HUES48 (cell line): ENCODE results near the gene PPP1R14B.

Experiments used
- H3K27ac ChIP-seq: one replicate; pipeline ENCODE4 v1.7.0; 2013; ENCODE audit warnings: low read depth, low read length, inconsistent platforms
- H3K27me3 ChIP-seq: 2 replicates; pipeline ENCODE4 v1.6.1; 2013; ENCODE audit warnings: mild to moderate bottlenecking, low read length; ENCODE audit not compliant: control insufficient read depth, insufficient read depth
- H3K36me3 ChIP-seq: 2 replicates; pipeline ENCODE4 v1.6.1; 2013; ENCODE audit warnings: low read length; ENCODE audit not compliant: control insufficient read depth, insufficient read depth
- H3K4me1 ChIP-seq: 2 replicates; pipeline ENCODE4 v1.6.1; 2013; ENCODE audit warnings: mild to moderate bottlenecking, low read length; ENCODE audit not compliant: control insufficient read depth, insufficient read depth
- H3K4me3 ChIP-seq: 2 replicates; pipeline ENCODE4 v1.5.1; 2013; ENCODE audit warnings: mild to moderate bottlenecking, low read depth, low read length
- H3K9ac ChIP-seq: 2 replicates; pipeline ENCODE4 v1.6.1; 2013; ENCODE audit warnings: mild to moderate bottlenecking, low read depth, low read length, moderate library complexity
- H3K9me3 ChIP-seq: 2 replicates; pipeline ENCODE4 v1.6.1; 2013; ENCODE audit warnings: low read length; ENCODE audit not compliant: control insufficient read depth, insufficient read depth

The PPP1R14B gene

DNA sequence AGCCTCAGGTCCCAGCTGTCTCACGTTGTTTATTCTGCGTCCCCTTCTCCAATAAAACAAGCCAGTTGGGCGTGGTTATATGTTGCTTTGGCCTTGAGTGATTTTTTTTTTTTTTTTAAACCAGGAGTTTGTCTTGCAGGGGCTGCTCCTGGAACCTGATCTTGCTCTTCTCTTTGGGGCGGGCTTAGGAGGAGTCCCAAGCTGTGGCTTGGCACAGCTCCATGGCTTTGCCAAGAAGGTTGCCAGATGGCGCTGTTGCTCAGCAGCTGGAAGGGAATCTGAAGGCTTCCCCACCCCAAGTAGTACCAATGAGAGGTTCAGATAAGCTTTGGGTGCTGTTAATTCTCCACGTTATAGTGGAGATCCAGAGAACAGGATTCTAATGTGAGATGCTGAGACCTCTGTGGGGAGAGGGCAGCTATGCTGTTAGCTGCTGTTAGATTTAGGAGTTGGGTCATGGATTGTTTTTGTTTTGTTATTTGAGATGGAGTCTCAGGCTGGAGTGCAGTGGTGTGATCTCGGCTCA is 42.2 kb downstream of the PPP1R14B start:
- Histone ChIP-seq H3K27me3 (no peaks in the 10 kb centered on the region), H3K4me3 (no peak overlapping the region), H3K9ac (no peak overlapping the region), H3K27ac (no peak overlapping the region), H3K9me3 (no peaks in the 10 kb centered on the region), H3K36me3 (peaks cover 82% of the 10 kb centered on the region), H3K4me1 (no peaks in the 10 kb centered on the region)

DNA sequence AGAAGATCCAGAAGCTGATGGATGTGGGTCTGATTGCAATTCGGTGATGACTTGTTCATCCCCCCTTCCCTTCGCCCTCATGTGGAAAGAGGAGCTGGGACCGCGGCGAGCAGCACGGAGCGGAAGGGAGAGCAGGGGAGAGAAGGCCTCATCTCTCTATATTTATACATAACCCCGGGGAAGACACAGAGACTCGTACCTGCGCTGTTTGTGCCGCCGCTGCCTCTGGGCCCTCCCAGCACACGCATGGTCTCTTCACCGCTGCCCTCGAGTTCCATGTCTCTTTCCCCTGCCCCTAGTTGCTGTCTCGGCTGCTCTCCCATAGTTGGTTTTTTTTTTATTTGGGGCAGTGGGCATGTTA is 42.7 kb downstream of the PPP1R14B start:
- Histone ChIP-seq H3K27ac (no peak overlapping the region), H3K36me3 (peaks cover 82% of the 10 kb centered on the region), H3K4me3 (no peak overlapping the region), H3K9me3 (no peaks in the 10 kb centered on the region), H3K4me1 (no peaks in the 10 kb centered on the region), H3K27me3 (no peaks in the 10 kb centered on the region), H3K9ac (no peak overlapping the region)

DNA sequence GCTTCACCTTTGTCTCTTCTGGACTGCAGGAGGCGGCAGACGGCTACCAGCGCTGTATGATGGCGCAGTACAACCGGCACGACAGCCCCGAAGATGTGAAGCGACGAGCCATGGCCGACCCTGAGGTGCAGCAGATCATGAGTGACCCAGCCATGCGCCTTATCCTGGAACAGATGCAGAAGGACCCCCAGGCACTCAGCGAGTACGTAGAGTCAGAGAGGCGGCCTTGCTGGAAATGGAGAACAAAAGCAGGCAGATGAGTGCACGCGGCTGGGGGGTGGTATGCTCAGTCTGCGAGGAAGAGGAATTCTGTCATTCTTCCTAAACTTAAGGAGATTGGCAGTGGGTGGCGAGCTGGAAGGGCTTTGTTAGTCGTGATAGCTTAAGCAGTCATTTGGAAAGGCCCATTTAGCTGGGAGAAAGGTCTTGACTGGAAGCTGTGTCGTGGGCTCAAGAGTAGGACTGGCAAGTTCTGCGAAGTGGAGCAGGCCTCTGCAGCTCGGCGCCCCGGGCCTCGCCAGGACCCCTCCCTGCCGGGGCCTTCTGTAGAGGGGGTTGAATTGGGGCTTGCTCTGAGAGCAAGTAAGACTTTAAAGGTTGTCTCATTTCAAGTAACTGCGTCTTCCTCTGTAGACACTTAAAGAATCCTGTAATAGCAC is 43.2 kb downstream of the PPP1R14B start:
- H3K27ac ChIP-seq: no peak overlapping the region
- peaks cover 87% of the 10 kb centered on the region for H3K36me3 ChIP-seq
- no peak overlapping the region for H3K4me3 ChIP-seq
- no peaks in the 10 kb centered on the region for H3K9me3 ChIP-seq
- H3K4me1 ChIP-seq: no peaks in the 10 kb centered on the region
- H3K27me3 ChIP-seq: no peaks in the 10 kb centered on the region
- 0 out of 2 replicates have a peak overlapping the region, but pooled peaks have one; percentile 3 for H3K9ac ChIP-seq

DNA sequence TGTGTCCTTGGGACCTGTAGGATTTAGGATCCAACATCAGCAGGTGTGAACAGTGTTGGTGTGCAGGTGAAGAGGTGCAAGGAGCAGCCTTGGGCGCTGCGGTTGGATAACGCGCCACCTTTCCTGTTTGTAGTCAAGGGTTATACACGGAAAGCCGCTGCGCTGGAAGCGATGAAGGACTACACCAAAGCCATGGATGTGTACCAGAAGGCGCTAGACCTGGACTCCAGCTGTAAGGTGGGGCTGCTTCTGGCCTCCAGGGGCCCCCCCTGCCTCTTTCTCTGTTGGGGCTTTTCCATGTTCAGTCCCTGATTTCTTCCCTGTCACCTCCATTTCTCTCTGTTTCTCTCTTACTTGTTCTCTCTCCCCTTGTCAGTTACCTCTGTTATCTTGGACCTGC is 43.8 kb downstream of the PPP1R14B start:
- Histone ChIP-seq H3K36me3 (peaks cover 92% of the 10 kb centered on the region), H3K9ac (no peak overlapping the region), H3K27ac (no peak overlapping the region), H3K9me3 (no peaks in the 10 kb centered on the region), H3K4me1 (no peaks in the 10 kb centered on the region), H3K27me3 (no peaks in the 10 kb centered on the region), H3K4me3 (no peak overlapping the region)

DNA sequence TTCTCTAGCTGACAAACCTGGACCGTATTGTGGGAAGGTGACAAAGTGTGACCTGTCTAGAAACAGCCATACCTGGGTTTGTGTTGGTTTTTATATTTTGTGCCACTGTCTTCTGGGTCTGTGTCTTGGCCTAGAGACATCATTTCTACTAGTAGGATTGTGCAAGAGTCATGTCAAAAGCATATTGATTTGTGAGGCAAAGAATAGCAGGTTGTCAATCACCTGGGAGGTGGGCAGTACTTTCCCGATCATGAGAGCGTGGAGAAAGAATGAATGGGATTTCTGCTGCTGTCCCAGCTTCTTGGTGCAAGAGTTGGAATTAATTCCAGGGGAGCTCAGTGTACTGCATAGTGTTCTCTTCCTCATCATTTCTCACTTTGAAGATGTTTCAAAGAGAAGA is 45.2 kb downstream of the PPP1R14B start:
- Histone ChIP-seq H3K27me3 (no peaks in the 10 kb centered on the region), H3K4me1 (no peaks in the 10 kb centered on the region), H3K27ac (no peak overlapping the region), H3K9me3 (no peaks in the 10 kb centered on the region), H3K9ac (no peak overlapping the region), H3K4me3 (no peak overlapping the region), H3K36me3 (peaks cover 92% of the 10 kb centered on the region)

DNA sequence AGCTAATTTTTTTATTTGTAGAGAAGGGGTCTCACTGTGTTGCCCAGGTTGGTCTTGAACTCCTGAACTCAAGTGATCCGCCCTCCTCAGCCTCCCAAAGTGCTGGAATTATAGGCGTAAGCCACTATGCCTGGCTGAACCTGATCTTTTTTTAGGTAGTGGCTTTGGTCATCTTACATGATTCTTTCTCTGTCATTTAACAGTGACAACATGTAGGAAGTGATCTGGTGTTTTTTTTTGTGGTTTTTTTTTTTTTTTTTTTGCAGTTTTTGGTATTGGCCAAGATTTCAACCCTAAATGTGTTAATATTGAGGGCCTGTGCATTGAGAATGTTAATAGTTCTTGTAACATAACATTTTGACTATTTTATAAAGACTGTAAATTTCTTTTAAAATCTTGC is 48.2 kb downstream of the PPP1R14B start:
- Histone ChIP-seq H3K36me3 (peaks cover 94% of the 10 kb centered on the region), H3K9me3 (no peaks in the 10 kb centered on the region), H3K9ac (no peak overlapping the region), H3K4me3 (no peak overlapping the region), H3K27me3 (no peaks in the 10 kb centered on the region), H3K27ac (no peak overlapping the region), H3K4me1 (no peaks in the 10 kb centered on the region)

DNA sequence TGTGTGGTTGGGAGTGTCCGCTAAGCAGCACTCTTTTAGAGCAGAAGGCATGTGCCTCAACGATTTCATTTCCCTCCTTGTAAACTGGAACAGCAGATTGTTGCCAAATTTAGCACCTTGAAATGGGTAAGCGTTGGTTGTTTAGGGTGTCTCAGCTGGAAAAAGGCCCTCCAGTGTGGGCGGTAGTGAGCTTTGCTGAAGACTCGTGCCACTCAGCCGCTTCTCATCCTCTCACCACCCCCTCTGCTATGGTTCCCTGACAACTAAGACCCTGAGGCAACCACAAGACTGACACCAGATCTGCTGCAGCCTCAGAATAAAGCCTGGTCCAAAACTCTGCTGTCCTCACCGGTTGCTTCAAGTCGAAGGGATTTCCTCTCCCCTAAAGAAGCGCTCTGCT is 50.1 kb downstream of the PPP1R14B start:
- Histone ChIP-seq H3K36me3 (peaks cover 90% of the 10 kb centered on the region), H3K27ac (no peak overlapping the region), H3K27me3 (no peaks in the 10 kb centered on the region), H3K9ac (no peak overlapping the region), H3K4me3 (no peak overlapping the region), H3K4me1 (no peaks in the 10 kb centered on the region), H3K9me3 (no peaks in the 10 kb centered on the region)
